HG03064 (cell line): ENCODE data around the gene FAM118B.

Source experiments
- ATAC-seq: cut with Tn5 transposase; IDR thresholded peaks from one replicate; pipeline ENCODE4 v1.9.1; 2021; ENCODE audit warnings: low read depth; ENCODE audit not compliant: unreplicated experiment

FAM118B gene

DNA sequence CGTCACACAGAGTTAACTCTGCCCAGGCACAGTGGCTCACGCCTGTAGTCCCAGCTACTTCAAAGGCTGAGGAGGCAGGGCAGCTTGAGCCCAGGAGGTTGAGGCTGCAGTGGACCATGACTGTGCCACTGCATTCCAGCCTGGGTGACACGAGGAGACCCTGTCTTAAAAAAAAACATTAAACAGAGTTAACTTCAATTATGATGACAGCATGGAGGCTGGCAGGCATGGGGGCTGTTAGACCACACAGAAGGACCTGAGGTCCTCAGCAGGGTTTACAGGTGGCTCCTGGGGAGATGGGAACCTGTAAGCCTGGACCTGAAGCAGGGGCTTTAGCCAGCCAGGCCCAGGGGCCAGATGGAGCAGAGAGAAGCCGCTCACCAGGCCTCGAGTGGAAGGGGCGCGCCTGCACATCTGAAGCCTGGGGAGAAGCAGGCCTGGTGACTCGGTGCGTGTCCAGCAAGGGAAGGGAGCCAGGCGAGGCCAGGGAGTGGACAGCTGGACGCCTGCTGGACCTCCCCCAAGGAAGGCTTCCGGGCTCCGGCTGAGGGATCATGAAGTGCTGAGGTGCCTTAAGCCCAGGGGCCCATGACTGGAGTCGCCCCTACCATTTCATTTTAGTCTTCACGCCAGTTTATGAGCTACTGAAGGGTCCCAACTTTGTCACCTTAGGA, 25.4 kb upstream of the FAM118B start:
- ATAC-seq, result no peak

DNA sequence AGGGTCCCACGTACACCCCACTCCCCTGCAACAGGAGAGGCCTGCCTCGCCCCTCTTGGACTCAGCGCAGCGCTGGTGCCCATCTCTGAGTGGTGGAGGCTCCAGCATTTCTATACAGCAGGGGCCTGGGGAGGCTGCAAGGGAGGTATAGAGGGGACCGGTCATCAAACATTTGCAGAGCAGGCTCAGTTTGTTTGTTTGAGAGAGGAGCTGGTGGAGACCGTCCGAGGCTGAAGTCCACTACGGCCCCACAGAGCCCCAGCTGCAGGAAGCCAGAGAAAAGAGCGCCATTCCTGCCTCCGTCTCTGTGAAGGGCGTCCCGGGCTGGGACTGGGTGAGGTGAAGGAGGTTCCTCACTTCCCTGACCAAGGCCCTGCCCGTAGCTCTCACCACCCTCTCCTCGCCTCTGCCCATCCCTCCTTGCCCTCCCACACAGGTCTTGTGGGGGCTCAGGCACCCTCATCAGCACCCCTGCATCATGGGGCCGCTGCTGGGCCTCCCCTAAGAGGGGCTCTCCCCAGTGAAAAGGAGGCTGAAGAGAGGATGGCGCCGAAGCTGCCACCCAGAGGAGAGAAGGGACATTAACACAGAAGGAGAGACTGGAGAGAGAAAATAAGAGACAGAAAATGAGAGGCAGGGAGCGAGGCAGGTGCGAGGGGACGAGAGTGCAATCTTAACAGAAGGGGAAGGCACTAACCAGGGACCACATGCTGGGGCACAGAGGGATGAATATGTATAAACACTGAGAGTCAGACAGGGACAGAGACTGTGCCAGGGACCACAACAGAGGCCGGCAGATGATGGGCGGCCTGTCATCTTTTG, 24.7 kb upstream of the FAM118B start:
- ATAC-seq, result no peak

DNA sequence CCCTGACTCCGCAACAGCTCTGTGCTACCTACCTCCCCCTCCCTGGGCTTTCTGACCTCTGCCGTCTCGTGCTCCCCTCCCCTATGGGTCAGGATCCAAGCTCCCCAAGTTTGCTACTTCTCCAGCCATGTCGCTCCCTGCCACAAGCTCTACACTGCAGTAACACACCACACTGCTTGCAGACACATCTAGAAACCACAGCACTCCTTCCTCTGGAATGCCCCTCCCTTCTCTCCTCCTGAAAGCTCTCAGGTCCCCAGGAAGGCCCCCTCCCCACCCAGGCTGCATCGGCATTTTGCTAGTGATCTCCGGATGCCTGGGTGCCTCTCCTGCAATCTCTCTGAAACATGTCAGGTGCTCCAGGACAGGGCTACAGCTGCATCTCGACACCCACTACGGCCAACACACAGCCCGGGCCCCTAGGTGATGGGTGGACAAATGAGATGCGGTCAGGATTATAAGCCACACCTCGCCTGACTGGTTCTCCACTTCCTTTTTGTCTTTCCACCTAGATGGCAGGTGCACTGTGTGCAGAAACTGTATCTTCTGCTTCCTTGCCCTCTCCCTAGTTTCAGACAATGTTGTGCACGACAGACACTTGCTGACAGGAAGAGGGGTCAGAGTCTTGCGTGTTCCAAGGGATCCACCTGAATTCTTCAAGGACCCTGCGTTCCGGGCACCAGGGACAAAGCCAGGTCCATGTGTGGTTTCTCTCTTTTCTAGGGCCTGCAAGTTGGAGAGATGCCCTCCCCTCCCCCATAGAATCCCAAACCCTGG, 23.1 kb upstream of the FAM118B start:
- ATAC-seq, result peak; percentile 76

DNA sequence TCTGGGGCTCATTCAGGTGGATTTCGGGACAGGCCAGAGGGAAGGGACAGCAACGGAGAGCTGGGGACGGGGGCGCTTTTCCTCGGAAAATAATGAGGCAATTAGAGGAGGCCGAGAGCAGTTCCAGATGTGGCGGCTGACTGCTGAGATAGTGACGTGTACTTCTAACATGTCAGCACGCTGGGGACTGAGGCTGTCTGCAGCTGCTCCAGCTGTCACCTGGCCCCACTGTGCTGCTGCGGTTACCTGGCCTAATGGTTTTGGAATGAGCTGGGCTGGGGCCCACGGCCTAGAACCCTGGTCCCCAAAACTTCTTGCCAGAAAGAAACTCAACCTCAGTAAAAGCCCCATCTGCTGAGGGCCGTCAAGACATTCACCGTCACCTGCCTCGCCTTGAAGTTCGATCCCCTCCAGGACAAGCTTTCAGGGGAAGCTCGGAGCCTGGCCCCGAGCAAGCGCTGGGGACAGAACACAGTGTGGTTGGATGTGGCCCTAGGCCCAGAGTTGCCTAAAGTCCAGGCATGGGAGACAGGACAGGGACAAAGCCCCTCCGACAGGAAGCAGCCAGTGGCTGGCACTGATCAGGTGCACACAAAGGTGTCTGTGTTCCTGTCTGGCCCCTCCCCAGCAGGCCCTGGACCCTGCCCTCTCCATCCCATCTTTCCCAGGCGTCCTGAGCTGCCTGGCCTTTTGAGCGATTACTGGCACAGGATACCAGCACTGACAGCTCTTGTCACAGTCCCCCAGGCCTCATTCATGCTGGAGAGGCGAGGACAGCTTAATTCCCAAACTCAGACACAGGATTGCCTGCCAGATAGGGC, 22.3 kb upstream of the FAM118B start:
- no peak for ATAC-seq

DNA sequence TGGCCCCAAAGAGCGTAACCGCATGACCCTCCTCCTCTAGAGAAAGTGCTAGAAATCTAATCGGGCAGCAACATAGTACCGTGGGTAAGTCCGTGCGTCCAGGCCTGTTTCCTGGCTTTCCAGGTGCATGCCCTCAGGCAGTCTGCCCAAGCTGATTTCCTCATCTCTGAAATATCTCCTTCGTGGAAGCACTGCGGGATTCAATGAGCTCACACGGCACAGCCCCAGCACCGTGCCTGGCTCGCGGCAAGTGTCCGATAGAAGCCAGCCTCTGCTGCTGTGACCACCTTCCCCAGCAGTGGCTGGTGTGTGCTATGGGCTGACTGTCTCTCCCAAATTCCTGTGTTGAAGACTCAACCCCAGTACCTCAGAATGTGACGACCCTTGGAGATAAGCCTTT, 20.8 kb upstream of the FAM118B start:
- ATAC-seq, result no peak

DNA sequence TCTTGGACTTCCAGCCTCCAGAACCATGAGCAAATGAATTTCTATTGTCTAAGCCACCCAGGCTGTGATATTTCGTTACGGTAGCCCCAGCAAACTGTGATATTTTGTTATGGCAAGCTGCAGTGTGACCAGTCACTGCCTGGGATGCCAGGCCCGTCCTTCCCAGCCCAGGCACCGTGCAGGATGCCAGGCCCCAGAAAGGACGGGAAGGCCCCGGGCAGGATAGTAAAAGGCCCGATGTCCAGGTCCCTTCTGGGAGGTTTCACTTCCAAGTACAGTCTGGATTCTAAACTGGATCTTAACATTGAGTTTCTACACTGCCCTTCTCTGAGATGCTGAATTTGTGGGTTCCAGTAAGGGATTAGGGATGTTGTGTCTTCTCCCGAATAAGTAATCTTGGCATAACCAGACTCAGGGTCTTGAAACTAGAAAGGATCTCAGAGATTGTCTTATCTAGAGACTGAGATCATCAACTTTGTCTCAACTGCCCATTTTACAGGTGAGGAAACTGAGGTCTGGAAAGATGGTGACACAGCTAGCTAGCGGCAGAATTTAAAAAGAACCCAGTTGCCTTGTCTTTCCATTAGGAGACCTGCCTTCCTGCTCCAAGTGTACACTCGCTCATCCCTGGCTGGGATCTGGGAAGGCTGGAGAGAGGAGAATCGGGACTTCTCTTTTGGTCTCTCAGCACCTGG, 20.1 kb upstream of the FAM118B start:
- no peak for ATAC-seq

DNA sequence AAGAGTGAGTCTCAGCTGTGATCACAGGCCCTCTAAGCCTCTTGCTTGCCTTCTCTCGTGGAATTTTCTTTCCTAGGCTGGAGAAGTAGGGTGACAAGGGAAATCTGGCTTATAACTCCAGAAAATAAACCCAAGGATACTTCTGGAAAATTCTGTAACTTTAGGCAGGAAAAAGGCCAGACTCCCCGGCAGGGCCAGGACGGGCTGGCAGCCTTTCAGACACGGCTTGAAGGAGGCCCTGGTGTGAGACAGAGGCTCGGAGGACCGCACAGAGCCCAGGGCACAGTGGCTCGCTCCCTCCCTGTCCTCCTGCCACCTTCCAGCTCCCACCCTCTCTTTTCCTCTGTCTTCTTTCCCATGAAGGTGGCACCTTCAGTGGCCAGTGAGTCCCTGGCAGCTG, 19.2 kb upstream of the FAM118B start:
- no peak for ATAC-seq

DNA sequence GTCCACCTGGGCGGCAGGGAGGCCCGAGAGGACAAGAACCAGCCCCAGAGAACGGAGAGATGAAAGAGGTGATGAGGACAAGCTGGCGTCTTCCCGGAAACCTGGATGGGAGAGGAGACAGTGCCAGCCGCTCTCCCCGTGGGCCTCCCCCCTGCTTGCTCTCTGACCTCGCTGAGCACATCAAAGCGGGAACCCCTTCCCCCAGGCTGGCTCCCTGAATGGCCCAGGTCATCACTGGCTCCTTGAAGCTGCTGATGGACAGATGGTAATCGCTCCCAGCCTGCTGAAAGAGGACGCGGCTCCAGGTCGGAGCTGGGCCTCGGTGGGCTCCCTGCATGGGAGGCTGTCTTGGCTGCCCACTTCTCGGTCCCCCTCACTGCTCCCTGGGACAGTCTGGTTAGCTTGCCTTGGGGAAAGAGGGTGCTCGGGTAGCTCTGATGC, 18.5 kb upstream of the FAM118B start:
- ATAC-seq, result no peak

DNA sequence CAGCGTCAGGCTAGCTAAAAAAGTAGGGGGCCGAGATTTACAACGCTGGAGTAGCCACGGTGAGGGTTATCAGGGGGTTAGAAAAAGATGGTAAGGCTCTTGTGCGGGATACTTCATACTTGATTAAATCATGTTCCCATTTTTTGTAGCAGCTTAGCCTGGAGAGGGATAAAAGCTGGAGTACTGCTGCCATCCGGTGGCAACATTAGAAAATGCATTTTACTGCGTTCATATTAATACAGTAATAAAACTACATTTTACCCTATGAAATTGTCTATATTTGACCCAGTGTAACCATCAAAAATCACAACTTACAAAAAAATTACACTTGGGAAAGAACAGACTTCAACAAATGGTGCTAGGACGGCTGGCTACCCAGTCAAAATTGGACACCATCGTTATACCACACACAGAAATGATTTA, 17.4 kb upstream of the FAM118B start:
- ATAC-seq, result no peak

DNA sequence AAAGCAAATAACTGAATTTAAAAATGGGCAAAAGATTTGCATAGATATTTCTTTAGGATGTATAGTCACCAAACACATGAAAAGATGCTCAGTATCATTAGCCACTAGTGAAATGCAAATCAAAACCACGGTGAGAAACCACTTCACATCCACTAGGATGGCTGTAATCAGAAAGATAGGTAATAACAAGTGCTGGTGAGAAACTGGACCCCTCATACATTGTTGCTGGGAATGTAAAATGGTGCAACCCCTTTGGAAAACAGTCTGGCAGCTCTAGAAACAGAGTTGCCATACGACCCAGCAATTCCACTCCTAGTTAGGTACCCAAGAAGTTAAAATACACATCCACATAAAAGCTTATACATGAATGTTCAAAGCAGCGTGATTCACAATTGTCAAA, 16.5 kb upstream of the FAM118B start:
- ATAC-seq, result no peak

DNA sequence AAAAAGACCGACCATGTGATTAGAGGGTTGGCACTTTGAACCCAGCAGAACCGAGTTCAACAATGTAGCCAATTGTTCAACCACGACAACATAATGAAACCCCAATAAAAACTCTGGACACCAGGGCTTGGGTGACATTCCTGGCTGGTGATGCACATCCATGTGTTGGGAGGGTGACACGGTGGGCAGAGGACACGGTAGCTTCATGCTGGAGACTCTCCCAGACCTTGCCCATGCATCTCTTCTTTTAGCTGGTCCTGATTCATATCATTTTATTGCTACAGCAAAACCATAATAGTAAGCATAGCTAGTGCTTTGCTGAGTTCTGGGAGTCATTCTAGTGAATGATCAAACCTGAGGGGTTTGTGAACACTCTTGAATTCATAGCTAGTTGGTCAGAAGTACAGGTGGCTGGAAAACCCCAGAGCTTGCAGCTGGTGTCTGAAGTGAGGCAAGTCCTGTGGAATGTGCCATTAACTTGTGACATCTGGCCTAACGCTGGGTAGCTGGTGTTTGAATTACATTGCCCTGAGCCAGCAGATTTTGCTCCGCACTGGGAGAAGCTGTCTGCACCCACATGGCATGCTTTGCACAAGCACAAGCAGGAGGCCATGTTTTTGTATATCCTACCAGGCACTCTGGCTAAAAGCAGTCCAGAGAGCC, 14.2 kb upstream of the FAM118B start:
- ATAC-seq, result no peak

DNA sequence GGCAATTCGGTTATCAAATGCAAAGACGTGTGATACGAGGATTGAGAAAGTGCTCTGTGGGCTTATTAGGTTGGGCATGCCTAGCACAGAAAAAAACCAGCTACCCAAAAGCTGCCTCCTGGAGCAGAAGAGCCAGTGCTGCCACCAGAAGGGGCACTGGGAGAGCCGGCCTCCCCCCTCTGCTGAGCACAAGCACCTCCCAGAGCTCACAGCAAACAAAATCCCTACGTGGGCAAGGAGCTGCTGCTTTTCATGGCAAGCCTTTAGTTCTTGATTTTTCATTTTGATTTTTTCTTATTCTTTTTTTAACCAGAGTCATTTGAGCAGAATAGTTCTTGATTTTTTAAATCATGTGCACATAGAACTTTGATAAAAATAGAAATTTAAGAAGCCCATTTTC, 12.9 kb upstream of the FAM118B start:
- no peak for ATAC-seq

DNA sequence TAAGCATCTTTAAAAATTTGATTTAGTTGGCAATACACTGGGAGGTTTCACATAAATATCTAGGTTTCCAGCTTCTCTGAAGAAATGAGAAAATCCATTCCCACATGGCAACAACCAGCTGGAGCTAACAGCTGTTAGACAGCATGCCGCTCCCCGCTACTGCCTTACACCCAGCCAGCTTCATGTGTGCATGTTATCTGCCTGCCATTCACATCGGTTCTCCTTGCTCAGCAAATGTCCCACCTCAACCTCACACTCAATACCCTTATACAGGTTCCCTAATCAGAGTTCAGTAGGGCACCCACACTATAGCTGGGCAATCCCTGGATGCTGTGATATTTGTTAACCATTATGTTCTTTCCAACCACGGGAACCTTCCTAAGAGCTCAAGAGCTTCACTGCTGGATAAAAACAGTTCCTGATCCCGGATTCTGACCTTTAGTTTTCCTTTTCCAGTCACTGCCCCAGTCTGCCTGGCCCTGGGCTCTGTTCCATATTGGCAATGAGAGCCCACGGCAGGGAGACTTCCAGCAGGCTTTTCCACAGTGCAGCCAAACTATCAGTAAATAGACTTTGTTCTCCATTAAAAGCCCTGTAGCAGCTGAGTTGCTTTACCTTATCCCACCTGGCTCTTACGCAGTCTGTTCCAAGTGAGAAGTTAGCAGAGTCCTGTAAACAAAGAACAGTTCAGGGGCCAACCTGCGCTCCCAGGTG, 8.8 kb upstream of the FAM118B start:
- ATAC-seq, result no peak

DNA sequence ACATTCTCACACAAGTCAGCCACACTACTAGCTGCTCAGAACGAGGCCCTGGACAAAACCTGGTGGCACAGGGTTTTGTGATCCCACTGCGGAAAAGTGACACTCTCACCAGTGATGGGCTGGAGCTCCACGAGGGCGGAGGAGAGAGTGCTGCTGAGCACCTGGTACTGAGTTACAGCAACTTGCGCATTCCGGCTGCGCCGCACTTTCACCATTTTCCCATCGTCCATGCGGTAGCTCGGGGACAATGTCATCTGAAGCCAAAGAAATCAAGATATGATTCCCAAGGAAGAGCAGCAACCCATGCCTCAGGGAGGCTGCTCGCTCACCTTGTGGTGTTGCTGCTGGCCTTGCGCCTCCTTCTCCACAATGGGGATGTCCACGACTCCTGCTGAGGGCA, 6.2 kb upstream of the FAM118B start:
- no peak for ATAC-seq

DNA sequence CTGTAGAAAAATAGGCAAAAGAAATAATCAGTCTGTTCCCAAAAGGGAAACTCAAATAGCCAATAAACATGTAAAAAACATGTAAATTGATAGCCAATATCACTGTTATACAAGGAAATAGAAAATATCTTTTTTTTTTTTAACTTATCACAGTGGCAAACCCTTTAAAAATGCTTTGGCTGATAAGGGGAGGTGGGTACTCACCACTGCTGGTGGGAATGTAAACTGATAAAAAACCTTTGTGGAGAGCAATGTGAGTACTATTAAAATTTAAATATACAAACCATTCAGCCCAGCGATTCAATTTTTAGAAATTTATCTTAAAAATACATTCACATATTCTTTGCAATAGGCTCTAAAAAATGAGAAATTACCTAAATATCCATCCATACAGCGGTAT, 3.7 kb upstream of the FAM118B start:
- no peak for ATAC-seq

DNA sequence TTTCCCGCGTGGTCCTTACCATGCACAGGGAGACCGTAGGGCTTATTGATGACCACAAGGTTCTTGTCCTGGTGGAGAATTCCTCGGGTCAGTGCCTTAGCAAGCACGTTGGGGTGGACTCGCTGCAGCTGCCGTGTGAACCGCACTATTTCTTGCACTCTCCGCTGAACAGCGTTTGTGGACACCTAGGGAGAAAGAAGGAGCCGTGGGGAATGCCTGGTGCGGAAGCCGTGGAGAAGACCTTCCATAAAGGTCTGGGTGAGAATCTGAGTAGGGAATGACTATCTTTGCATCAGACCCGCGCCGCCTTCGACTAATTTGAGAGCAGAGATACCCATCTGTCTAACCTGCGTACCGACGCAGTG, 729 bp upstream of the FAM118B start:
- ATAC-seq, result no peak

DNA sequence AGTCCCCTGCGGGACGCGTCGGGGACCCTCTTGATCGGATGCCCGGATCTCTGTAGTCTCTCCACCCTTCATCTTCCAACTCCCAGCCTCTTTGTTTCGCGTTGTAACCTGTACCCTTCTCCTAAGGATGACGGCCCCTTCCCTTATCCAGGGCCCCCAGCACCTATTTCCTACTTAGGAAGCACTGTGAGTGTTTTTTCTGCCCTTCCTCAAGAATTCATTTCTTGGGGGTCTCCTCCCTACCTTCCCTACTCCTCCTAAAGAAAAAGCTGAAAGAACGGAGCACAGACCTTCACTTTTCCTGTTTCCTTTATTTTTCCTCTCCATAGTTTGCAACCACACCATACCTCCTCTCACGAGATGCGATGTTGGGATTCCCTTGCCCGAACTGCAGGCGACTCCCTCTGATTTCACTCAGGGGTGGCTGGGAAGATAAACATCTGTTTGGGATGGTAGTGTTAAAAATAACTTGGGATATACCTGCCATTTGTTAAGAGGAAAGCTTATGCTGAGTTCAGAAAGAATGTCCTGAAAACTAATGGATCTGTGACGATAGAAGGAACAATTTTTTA, 593 bp downstream of the FAM118B start:
- no peak for ATAC-seq

DNA sequence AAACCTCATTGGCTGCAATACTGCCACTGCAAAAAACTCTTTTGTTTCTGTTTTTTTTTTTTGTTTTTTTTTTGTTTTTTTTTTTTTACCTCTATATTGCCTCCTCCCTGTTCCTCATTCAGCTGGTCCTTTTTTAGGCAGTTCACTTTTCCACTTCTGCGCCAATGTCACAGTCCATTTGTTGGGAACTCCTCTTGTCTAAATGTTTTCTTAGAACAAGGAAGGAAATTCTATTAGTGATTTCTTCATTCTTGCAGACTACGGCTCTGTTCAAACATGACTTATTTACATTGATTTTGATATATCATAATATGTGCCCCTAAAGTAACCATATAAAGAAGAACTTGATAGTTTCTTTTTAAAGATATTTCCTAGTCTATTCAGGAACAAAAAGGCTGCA, 2.9 kb downstream of the FAM118B start:
- ATAC-seq, result no peak

DNA sequence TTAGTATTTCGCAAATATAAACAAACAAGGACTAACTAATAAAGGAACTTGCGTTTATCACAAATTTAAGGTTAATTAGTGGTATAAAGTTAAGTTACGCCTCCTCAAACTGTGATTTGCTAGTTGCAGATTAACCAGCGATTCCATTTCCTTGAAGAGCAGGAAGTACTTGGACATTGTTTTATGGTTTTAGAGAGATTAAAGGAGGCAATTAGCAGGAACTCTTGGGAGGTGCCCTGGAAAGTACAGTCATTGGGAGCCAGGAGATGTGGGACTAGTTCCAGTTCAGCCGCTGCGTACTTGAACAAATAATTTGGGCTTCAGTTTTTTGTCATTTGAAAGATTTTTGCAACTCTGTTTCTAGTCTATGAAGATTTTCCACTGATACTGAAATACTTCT, 3.3 kb downstream of the FAM118B start:
- no peak for ATAC-seq
